ENCODE results near the gene MON1B. TPM values are rescaled to one million over a fixed set of nuclear protein-coding genes. Genes with fewer than 3 reads are reported as not detected.

Gene MON1B
- total RNA-seq, 4 donors from 2014 or later = 13.9 to 22.9 (median 18.8) TPM

GRCh38 chr16:77207030-77207429 is 16.0 kb downstream of the MON1B start:
- H3K4me3 ChIP-seq (ENCODE audit: low read depth, poor library complexity, severe bottlenecking) = no peak overlapping the region
- WGBS, 2 donors = 65 to 71% methylated on average over 5 of the region's 5 CpGs
- no peak for DNase-seq (ENCODE audit: low spot score in 2 of 2)
- intact Hi-C loops (cut with DNase I; ENCODE audit: low total_unique reads) = no loop called here
- TF ChIP-seq CTCF (IDR thresholded peaks at IDR 0.05) (no peak), POLR2A (IDR thresholded peaks at IDR 0.05) (no peak)

- intact Hi-C loops (cut with DNase I; ENCODE audit: low total_unique reads) = no loop called here
- TF ChIP-seq CTCF (IDR thresholded peaks at IDR 0.05) (no peak), POLR2A (IDR thresholded peaks at IDR 0.05) (no peak)
- H3K4me3 ChIP-seq (ENCODE audit: low read depth, poor library complexity, severe bottlenecking) = no peak overlapping the region
- no peak for DNase-seq (ENCODE audit: low spot score in 2 of 2)
- 70 to 97% methylated on average over 3 of the region's 3 CpGs for WGBS, 2 donors
Measured at GRCh38 chr16:77208382-77208781, 17.4 kb downstream of the MON1B start.

- TF ChIP-seq POLR2A (IDR thresholded peaks at IDR 0.05) (no peak), CTCF (IDR thresholded peaks at IDR 0.05) (no peak)
- DNase-seq (ENCODE audit: low spot score in 2 of 2) = peak in 1 of 2 donors; percentile 89
- intact Hi-C loops (cut with DNase I; ENCODE audit: low total_unique reads) = no loop called here
- WGBS, 2 donors = 3% methylated on average over 58 of the region's 66 CpGs
- H3K4me3 ChIP-seq (ENCODE audit: low read depth, poor library complexity, severe bottlenecking) = peak overlapping the region; percentile 32
Measured at GRCh38 chr16:77211880-77212740, 21.1 kb downstream of the MON1B start.

- DNase-seq (ENCODE audit: low spot score in 2 of 2) = peak; percentile 62 to 95
- TF ChIP-seq POLR2A (IDR thresholded peaks at IDR 0.05) (no peak), CTCF (IDR thresholded peaks at IDR 0.05) (no peak)
- intact Hi-C loops (cut with DNase I; ENCODE audit: low total_unique reads) = no loop called here
- 25 to 63% methylated on average over 15 to 28 of the region's 62 CpGs for WGBS, 2 donors
- H3K4me3 ChIP-seq (ENCODE audit: low read depth, poor library complexity, severe bottlenecking) = peak overlapping the region; percentile 32
Measured at GRCh38 chr16:77212741-77213541, 22.0 kb downstream of the MON1B start.

- 67 to 74% methylated on average over 15 of the region's 15 CpGs for WGBS, 2 donors
- TF ChIP-seq CTCF (IDR thresholded peaks at IDR 0.05) (no peak), POLR2A (IDR thresholded peaks at IDR 0.05) (no peak)
- no peak for DNase-seq (ENCODE audit: low spot score in 2 of 2)
- intact Hi-C loops (cut with DNase I; ENCODE audit: low total_unique reads) = no loop called here
- H3K4me3 ChIP-seq (ENCODE audit: low read depth, poor library complexity, severe bottlenecking) = no peak overlapping the region
Measured at GRCh38 chr16:77213542-77214106, 22.6 kb downstream of the MON1B start.
